NCI-H460 (cell line): Measurements from ENCODE around the gene SSUH2. TPM values are rescaled to one million over a fixed set of nuclear protein-coding genes. Genes with fewer than 3 reads are reported as not detected.

Experiments
- total RNA-seq: library from RNA; depleted of rRNA; stranded (reverse); fragments of >200 nt; shearing (Covaris generic); gene quantifications from 2 replicates; pipeline ENCODE4 v1.2.3, GENCODE V29; 2014; rRNA removed

Gene SSUH2
- total RNA-seq, 1 experiment from 2014 or later, result 0.27 TPM

Other genes with a start within 250 kb of the SSUH2 start
- 3.3 and 5.7 TPM in 2 replicates for gene LMCD1, start 143.0 kb downstream of the SSUH2 start, total RNA-seq
- gene CAV3, start 89.0 kb upstream of the SSUH2 start, total RNA-seq, result not detected in 2 replicates
- gene OXTR, start 124.8 kb upstream of the SSUH2 start, total RNA-seq, result 0.23 and 0.50 TPM in 2 replicates